NK-92 (cell line): ENCODE results near the gene TMX1.
"Not testable (repeated sequence)": the region's sequence is repeated elsewhere in the genome, so short reads cannot be mapped to it uniquely, and the experiment has no call there.

Experiments used
- DNase-seq: peaks from one replicate; lab custom pipeline; 2025; ENCODE audit not compliant: unreplicated experiment; lab: John Stamatoyannopoulos, UW

Gene TMX1

GRCh38 chr14:51239813-51240803 lies at the start of gene TMX1:
TSS of gene TMX1 (plus strand) at chr14:51240247. CDS start at chr14:51240293, 46 bp downstream.
- DNase-seq, result peak; percentile 49

- no peak for DNase-seq
These were observed 38.2 kb upstream of the TMX1 start for GRCh38 chr14:51201890-51202289.

DNA sequence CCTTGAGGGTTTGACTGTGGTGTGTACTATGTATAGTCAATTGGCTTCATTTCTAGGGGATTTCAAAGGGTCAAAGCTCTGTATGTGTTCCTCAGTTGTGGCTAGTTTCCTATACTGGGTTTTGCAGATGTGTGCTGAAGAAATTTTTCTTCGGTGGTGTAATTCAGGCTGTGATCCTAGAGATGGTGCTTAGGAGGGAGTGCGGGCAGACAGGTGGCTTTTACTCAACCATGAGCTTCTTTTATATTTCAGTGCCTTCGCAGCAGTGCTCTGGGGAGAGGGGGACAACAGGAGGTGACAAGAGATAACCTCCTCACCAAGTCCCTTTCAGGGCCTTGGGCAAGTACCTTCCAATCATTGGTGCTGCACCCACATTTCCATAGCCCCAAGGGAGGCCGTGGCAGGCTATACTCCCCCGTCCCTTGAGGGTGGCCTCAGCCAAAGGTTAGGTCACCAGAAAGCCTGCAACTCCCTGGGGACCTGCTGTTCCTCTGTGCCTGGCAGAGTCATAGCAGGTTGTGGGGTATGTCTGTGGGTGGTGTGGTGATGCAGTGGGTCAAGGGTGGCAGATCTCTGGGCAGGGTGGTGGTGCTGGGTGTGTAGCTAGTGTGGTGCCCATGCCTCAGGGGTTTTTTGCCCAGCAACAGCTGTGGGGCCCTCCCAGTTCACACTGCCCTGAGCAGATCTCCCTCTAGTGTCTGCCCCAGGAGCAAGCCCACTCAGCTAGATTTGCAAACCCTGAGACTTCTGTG lies 37.0 kb upstream of the TMX1 start:
- no peak for DNase-seq

GRCh38 chr14:51203881-51204280 lies 36.2 kb upstream of the TMX1 start:
- no peak for DNase-seq

- DNase-seq, result no peak
These were observed 34.6 kb upstream of the TMX1 start for GRCh38 chr14:51205486-51205885.

DNA sequence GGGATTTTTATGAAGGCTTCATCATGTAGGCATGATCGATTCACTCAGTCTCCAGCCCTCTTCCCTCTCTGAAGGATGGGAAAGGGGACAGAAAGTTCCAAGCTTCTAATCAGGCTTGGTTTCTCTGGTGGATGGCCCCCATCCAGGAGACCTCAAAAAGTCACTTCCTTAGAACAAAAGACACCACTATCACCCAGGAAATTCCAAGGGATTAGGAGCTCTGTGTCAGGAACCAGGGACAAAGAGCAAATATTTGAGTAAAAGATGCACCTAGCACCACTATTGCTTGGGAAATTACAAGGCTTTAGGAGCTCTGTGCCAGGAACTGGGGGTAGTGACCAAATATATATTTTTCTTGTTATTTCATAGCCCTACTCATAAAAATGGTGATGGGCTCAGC lies 33.6 kb upstream of the TMX1 start:
- DNase-seq, result no peak

DNA sequence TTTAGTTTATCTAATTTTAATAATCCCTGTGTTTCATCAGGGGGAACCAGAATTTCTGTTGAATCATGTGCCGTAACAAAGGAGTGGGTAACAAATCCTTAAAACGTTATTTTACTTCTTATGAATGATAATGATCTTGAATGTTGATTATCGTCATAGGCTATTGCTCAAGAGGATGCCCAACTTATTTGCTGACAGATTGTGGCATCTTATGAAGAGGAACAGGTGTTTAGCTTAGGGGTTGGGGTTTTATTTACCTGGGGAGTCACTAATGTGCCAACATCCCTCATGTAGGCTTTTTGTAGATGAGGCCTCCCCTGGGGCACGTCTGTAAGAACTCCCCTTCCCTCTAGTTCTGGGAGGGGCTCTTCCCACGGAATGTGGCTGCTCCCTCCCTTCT lies 32.4 kb upstream of the TMX1 start:
- no peak for DNase-seq

DNA sequence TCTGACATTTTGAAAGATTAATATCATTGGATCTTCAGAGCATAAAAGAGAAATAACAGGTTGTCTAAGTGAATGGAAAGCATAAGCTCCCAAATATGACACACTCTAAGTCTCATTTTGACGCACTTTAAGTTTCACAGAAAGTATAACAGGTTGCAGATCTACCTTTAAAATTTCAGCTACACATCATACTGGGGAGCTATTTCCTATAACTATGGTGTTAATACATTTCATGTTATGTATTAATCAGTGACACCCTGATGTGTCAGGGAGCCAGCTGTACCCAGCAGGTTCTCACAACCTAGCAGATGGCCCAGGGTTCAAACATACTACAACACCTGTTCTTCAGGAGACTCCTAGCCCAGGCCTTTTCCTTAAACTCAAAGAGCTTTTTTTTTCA lies 31.1 kb upstream of the TMX1 start:
- DNase-seq, result no peak

DNA sequence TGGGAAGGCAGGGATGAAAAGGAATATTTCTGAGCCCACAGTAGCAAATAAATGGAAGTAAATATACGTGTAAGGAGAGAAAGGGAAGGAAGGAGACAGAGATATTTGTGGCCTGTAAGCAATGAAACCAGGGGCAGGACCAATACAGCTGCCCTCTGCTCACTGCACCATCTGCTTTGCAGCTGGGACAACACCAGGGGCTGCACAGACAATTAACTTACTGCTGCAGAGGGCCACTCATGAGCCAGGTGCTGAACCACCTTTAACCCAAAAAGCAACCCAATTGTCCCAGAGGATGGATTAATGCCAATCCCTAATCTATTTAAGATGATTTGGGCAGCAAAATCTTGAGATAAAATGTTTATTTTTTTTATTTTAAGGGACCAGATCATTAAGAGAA lies 30.6 kb upstream of the TMX1 start:
- DNase-seq, result no peak

DNA sequence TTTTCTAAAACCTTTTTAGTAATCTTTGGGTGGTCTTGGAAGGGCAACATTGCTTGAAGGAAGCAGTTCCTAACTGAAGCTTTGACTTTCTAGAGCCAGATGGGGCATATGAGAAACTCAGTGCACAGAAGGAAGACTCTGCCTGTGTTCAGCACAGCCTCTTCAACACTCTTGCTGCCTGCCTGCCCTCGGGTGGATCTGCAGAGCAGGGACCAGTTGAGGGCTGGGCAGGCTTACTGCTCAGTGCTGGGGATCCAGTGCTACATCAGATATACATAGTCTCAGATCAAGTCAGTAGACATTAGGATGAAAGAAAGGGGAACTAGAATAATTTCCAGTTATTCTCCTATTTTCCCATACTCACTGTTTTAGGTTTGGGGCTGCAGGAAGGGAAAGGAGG lies 29.5 kb upstream of the TMX1 start:
- DNase-seq, result no peak

- no peak for DNase-seq
These were observed 28.9 kb upstream of the TMX1 start for GRCh38 chr14:51211149-51211548.

DNA sequence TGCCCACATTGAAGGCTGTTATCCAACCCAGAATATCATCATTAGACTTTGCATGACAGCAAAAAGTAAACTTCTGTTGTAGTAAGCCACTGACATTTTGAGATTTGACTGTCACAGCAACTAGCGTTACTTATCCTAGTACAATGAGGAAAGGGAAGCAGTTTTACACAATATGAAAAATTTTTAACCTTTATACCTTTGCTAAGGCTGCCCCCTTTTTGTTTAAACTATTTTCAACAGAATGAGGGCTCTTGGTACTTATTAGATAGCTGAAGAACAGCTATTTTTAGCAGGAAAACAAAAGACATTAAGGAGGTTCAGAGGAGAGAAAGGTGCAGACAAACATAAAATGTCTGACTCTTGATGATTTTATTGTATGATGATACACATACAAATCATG lies 23.4 kb upstream of the TMX1 start:
- DNase-seq, result no peak

DNA sequence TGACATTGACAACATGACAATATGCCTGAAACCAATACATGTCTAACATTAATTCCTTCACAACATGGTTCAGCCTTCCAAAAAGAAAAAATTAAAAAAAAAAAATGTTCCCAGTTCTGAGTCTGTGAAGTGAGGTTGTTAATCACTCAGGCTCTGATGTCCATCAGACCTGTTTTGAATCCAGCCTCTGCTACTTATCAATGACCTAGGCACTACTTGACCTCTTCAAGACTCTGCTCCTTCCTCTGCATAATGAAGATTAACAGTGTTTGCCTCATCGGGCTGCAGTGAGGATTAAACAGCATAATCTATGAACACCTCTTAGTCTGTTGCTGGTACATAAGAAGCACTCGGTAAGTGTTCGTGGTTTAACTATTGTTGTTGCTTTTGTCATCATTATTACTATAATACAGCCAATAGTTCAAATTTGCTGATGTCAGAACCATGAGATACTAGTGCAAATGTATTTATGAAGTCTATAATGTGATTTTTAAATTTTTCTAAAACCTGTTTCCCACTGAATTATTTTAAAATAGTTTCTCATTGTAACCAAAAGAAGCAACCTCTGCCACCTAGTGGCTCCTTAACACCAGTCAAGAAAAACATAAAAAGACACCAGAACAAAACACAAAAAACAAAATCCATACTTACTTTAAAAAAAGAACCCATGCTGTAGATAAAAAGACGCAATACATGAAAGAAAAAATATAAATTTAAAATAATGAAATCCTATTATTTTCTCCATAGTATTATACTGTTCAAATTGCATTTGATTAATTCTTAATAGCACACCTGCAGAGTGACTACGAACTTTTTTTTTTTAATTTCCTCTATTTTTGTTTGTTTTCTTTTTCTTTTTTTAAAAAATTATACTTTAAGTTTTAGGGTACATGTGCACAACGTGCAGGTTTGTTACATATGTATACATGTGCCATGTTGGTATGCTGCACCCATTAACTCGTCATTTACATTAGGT lies 20.3 kb upstream of the TMX1 start:
- no peak for DNase-seq

DNA sequence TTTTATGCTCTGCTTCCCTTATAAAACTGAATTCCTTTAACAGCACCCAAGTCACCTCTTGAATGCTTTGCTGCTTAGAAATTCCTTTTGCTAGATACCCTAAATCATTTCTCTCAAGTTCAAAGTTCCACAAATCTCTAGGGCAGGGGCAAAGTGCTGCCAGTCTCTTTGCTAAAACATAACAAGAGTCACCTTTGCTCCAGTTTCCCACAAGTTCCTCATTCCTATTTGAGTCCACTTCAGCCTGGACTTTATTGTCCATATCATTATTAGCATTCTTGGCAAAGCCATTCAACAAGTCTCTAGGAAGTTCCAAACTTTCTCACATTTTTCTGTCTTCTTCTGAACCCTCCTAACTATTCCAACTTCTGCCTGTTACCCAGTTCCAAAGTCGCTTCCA lies 16.6 kb upstream of the TMX1 start:
- DNase-seq, result not testable (repeated sequence)

GRCh38 chr14:51224551-51224950 lies 15.5 kb upstream of the TMX1 start:
- no peak for DNase-seq

- no peak for DNase-seq
These were observed 14.3 kb upstream of the TMX1 start for GRCh38 chr14:51225751-51226150.

DNA sequence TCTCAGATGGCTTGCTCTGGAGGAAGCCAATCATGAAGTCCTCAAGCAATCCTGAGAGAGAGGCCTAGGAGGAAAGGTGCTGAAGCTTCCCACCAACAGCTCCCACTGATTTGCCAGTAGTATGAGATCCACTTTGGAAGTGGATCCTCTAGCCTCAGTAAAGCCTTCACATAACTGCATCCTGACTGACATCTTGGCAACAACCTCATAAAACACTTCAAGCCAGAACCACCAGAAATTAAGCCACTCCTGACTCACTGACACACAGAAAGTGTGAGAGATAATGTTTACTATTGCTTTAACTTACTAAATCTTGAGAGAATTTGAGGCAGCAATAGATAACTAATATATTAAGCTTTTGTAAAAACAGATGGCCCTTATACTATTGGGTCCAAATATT lies 11.7 kb upstream of the TMX1 start:
- no peak for DNase-seq

GRCh38 chr14:51228890-51229289 lies 11.2 kb upstream of the TMX1 start:
- DNase-seq, result no peak

GRCh38 chr14:51236314-51236713 lies 3.7 kb upstream of the TMX1 start:
- DNase-seq, result no peak

DNA sequence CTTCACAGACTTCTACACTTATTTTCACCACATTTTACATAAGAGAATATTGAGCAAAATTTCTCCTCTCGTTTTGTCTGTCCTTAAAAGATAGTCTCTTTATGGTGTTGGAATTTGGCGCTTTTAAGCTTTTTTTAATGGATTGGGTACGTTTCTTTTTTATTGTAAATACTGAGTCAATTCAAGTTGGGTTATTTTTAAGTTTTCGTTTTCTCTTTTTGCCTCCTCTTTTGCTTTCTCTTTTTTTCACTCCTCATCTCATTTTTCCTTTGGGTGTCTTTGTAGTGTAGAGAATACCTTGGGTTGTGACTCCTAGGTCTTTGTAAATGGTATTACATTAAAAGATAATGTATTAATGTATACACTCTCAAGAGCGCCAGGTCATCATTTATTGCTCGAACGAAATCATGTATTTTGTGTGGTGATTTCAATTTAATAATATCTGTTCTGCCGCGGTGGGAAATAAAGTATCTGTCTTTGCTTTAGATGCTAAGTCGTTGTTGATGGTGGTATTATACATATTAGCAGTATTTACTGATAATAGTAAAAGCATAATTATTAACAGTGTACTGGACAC lies 845 bp downstream of the TMX1 start:
- DNase-seq, result no peak
